Body of pancreas (tissue), 4 donors: ENCODE results near the gene RFX8.

Source experiments
- POLR2A ChIP-seq, 3 donors: fragments of 450-650 bp; IDR thresholded peaks; one replicate each; pipeline ENCODE4 v1.6.1; 2016; ENCODE audit warnings: antibody characterized with exemption in 3 of 3, mild to moderate bottlenecking in 2 of 3
- TF ChIP-seq, protein P1 (sequence below), 7 experiments: fragments of 450-650 bp in 4 of 7; fragments of 200-600 bp in 3 of 7; sonication (generic) in 3 of 7; IDR thresholded peaks; one replicate each; pipeline ENCODE4 v1.5.1; 2016 to 2019; ENCODE audit warnings: antibody characterized with exemption in 7 of 7

- no peak for TF ChIP-seq POLR2A (IDR thresholded peaks at IDR 0.05)
- TF ChIP-seq, protein P1, sequence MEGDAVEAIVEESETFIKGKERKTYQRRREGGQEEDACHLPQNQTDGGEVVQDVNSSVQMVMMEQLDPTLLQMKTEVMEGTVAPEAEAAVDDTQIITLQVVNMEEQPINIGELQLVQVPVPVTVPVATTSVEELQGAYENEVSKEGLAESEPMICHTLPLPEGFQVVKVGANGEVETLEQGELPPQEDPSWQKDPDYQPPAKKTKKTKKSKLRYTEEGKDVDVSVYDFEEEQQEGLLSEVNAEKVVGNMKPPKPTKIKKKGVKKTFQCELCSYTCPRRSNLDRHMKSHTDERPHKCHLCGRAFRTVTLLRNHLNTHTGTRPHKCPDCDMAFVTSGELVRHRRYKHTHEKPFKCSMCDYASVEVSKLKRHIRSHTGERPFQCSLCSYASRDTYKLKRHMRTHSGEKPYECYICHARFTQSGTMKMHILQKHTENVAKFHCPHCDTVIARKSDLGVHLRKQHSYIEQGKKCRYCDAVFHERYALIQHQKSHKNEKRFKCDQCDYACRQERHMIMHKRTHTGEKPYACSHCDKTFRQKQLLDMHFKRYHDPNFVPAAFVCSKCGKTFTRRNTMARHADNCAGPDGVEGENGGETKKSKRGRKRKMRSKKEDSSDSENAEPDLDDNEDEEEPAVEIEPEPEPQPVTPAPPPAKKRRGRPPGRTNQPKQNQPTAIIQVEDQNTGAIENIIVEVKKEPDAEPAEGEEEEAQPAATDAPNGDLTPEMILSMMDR (IDR thresholded peaks at IDR 0.05): no peak
Observed at GRCh38 chr2:101479810-101480209, 4.9 kb upstream of the RFX8 start.
